WTC11 (cell line): ENCODE data around the gene S100B. TPM values are rescaled to one million over a fixed set of nuclear protein-coding genes. Genes with fewer than 3 reads are reported as not detected.

Experiments used
- ATAC-seq: fragments of 200-7000 bp; cut with Tn5 transposase; 2 replicates; pipeline ENCODE4 v1.10.0; 2021; ENCODE audit warnings: mild to moderate bottlenecking, moderate library complexity
- CTCF ChIA-PET: fragments of 300-600 bp; sonication (Branson Sonifier 250); formaldehyde crosslinking; loops from one replicate; lab custom pipeline; 2021; ENCODE audit warnings: antibody characterized with exemption; lab: Charles Lee
- POLR2A ChIA-PET: fragments of 350-600 bp; sonication (Branson Sonifier 250); formaldehyde crosslinking; loops from one replicate; lab custom pipeline; 2021; ENCODE audit warnings: antibody characterized with exemption; lab: Charles Lee
- DNase-seq: peaks from one replicate; pipeline ENCODE4 v3.0.0; 2021; ENCODE audit warnings: low spot score
- H3K27ac Mint-ChIP-seq: 2 replicates; pipeline ENCODE4 v1.8.0; 2021; ENCODE audit warnings: mixed read lengths
- H3K27me3 Mint-ChIP-seq: 2 replicates; pipeline ENCODE4 v1.8.0; 2021; ENCODE audit warnings: low read depth, mild to moderate bottlenecking, moderate library complexity, mixed read lengths
- H3K36me3 Mint-ChIP-seq: 2 replicates; pipeline ENCODE4 v1.8.0; 2021; ENCODE audit warnings: mixed read lengths
- H3K4me1 Mint-ChIP-seq: 2 replicates; pipeline ENCODE4 v1.8.0; 2022; ENCODE audit warnings: mixed read lengths
- H3K4me3 Mint-ChIP-seq: 2 replicates; pipeline ENCODE4 v1.8.0; 2021; ENCODE audit warnings: mild to moderate bottlenecking, moderate library complexity, mixed read lengths
- H3K9me3 Mint-ChIP-seq: 2 replicates; pipeline ENCODE4 v1.8.0; 2021; ENCODE audit warnings: mixed read lengths
- ARID4B ChIP-seq: sonication (generic); formaldehyde crosslinking; IDR thresholded peaks from 2 replicates; pipeline ENCODE4 v1.8.0; 2023; ENCODE audit warnings: missing genetic modification reagents, mild to moderate bottlenecking, borderline replicate concordance
- CBFB ChIP-seq: sonication (generic); formaldehyde crosslinking; IDR thresholded peaks from 2 replicates; pipeline ENCODE4 v1.8.1; 2022; ENCODE audit warnings: mild to moderate bottlenecking, low read depth, missing genetic modification reagents
- CREB1 ChIP-seq: sonication (generic); formaldehyde crosslinking; IDR thresholded peaks from 2 replicates; pipeline ENCODE4 v1.8.0; 2023; ENCODE audit warnings: mild to moderate bottlenecking, missing genetic modification reagents
- ELF4 ChIP-seq: sonication (generic); formaldehyde crosslinking; IDR thresholded peaks from 2 replicates; pipeline ENCODE4 v1.8.1; 2022; ENCODE audit warnings: low read depth, mild to moderate bottlenecking, moderate library complexity, missing genetic modification reagents
- JUN ChIP-seq: sonication (generic); formaldehyde crosslinking; IDR thresholded peaks from 2 replicates; pipeline ENCODE4 v1.8.0; 2023; ENCODE audit warnings: mild to moderate bottlenecking, missing genetic modification reagents
- NFATC4 ChIP-seq: fragments of 250-450 bp; sonication (Bioruptor Pico); IDR thresholded peaks from 2 replicates; pipeline ENCODE4 v1.9.0; 2021; ENCODE audit warnings: mild to moderate bottlenecking
- NFE2L1 ChIP-seq: sonication (generic); formaldehyde crosslinking; IDR thresholded peaks from 2 replicates; pipeline ENCODE4 v1.8.1; 2023; ENCODE audit warnings: missing genetic modification reagents
- RELA ChIP-seq: sonication (generic); formaldehyde crosslinking; IDR thresholded peaks from 2 replicates; pipeline ENCODE4 v1.8.1; 2022; ENCODE audit warnings: missing genetic modification reagents, mild to moderate bottlenecking, borderline replicate concordance
- SOX15 ChIP-seq: fragments of 250-450 bp; sonication (Bioruptor Pico); IDR thresholded peaks from 2 replicates; pipeline ENCODE4 v1.9.0; 2021; ENCODE audit warnings: mild to moderate bottlenecking
- ZNF121 ChIP-seq: sonication (generic); formaldehyde crosslinking; IDR thresholded peaks from 2 replicates; pipeline ENCODE4 v1.8.0; 2023; ENCODE audit warnings: missing genetic modification reagents
- ZNF232 ChIP-seq: sonication (generic); formaldehyde crosslinking; IDR thresholded peaks from 2 replicates; pipeline ENCODE4 v1.8.0; 2022; ENCODE audit warnings: mild to moderate bottlenecking, missing genetic modification reagents
- ZNF317 ChIP-seq: sonication (generic); formaldehyde crosslinking; IDR thresholded peaks from 2 replicates; pipeline ENCODE4 v1.8.1; 2023; ENCODE audit warnings: low read depth, mild to moderate bottlenecking, moderate library complexity, missing genetic modification reagents, borderline replicate concordance
- ZNF532 ChIP-seq: fragments of 250-450 bp; sonication (Bioruptor Pico); IDR thresholded peaks from 2 replicates; pipeline ENCODE4 v1.9.0; 2021; ENCODE audit warnings: mild to moderate bottlenecking, borderline replicate concordance
- total RNA-seq: library from RNA; stranded (reverse); gene quantifications from 3 replicates; pipeline ENCODE4 v1.2.3, GENCODE V29; 2021
- TF ChIP-seq, protein P1 (sequence below): fragments of 250-450 bp; sonication (Bioruptor Pico); IDR thresholded peaks from 2 replicates; pipeline ENCODE4 v1.9.0; 2021; ENCODE audit warnings: mild to moderate bottlenecking
- TF ChIP-seq, protein P2 (sequence below): sonication (generic); formaldehyde crosslinking; IDR thresholded peaks from 2 replicates; pipeline ENCODE4 v1.8.1; 2023; ENCODE audit warnings: mild to moderate bottlenecking, moderate library complexity, missing genetic modification reagents
- TF ChIP-seq, protein P3 (sequence below): fragments of 250-450 bp; sonication (Bioruptor Pico); IDR thresholded peaks from 2 replicates; pipeline ENCODE4 v1.9.0; 2021; ENCODE audit warnings: moderate library complexity, mild to moderate bottlenecking, inconsistent platforms, borderline replicate concordance
- TF ChIP-seq, protein P4 (sequence below): sonication (generic); formaldehyde crosslinking; IDR thresholded peaks from 2 replicates; pipeline ENCODE4 v1.8.1; 2023; ENCODE audit warnings: mild to moderate bottlenecking, missing genetic modification reagents

Gene S100B
- total RNA-seq, 1 experiment from 2014 or later = 0.46 TPM

DNA sequence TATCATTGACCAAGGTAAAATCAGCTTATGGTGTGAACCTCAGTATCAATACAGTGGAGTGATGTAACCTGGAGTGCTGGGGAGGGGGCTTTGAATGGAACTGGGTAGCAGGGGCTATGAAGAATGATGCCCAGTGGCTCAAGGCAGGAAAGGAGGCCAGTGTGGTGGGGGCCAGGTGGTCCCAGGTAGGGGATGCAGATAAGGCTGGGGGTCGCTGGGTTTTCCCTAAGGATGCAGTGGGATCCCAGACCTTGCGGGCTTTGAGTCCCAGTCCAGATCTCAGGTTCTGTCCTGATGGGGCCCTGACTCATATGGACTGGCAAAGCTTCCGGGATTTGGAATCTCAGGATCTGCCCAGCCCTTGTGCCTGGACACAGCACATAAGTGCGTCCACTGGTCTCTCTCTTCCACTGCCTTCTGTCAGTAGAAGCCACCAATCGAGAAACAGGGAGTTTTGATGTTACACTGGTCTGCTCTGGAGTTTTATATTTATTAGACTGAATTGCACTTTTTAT is 52.0 kb downstream of the S100B start (continued):
- TF ChIP-seq, protein P1, sequence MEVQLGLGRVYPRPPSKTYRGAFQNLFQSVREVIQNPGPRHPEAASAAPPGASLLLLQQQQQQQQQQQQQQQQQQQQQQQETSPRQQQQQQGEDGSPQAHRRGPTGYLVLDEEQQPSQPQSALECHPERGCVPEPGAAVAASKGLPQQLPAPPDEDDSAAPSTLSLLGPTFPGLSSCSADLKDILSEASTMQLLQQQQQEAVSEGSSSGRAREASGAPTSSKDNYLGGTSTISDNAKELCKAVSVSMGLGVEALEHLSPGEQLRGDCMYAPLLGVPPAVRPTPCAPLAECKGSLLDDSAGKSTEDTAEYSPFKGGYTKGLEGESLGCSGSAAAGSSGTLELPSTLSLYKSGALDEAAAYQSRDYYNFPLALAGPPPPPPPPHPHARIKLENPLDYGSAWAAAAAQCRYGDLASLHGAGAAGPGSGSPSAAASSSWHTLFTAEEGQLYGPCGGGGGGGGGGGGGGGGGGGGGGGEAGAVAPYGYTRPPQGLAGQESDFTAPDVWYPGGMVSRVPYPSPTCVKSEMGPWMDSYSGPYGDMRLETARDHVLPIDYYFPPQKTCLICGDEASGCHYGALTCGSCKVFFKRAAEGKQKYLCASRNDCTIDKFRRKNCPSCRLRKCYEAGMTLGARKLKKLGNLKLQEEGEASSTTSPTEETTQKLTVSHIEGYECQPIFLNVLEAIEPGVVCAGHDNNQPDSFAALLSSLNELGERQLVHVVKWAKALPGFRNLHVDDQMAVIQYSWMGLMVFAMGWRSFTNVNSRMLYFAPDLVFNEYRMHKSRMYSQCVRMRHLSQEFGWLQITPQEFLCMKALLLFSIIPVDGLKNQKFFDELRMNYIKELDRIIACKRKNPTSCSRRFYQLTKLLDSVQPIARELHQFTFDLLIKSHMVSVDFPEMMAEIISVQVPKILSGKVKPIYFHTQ (CRISPR knock-in tag) = no peak

- POLR2A ChIA-PET = no interaction called here
Observed at GRCh38 chr21:46552274-46552673, 52.6 kb downstream of the S100B start.

GRCh38 chr21:46551636-46552241 is 53.1 kb downstream of the S100B start:
- Mint-ChIP-seq H3K36me3 (peaks cover 23% of the 10 kb centered on the region), H3K27me3 (no peaks in the 10 kb centered on the region), H3K9me3 (no peaks in the 10 kb centered on the region), H3K4me3 (no peak overlapping the region), H3K27ac (no peak overlapping the region), H3K4me1 (no peaks in the 10 kb centered on the region)
- CTCF ChIA-PET = interaction anchor here (0.6 to 1.3 kb wide), 2 partner anchors 83 to 88 kb away, joined by 3 to 4 read pairs; no protein-coding TSS in a partner anchor
- POLR2A ChIA-PET = no interaction called here
- ATAC-seq = peak; percentile 46
- peak; percentile 35 for DNase-seq
- TF ChIP-seq NFATC4 (no peak), ELF4 (CRISPR knock-in tag) (no peak), JUN (no peak), ZNF317 (no peak), ARID4B (no peak), ZNF532 (no peak), CREB1 (CRISPR knock-in tag) (no peak)

More at GRCh38 chr21:46552274-46552673, 52.6 kb downstream of the S100B start:
- CTCF ChIA-PET = interaction anchor here (1.3 kb wide), 1 partner anchor 88 kb away, joined by 4 read pairs; no protein-coding TSS in a partner anchor
- H3K4me3 Mint-ChIP-seq = no peak overlapping the region
- H3K4me1 Mint-ChIP-seq = no peaks in the 10 kb centered on the region
- ATAC-seq (no peak), DNase-seq (no peak)
- H3K9me3 Mint-ChIP-seq = no peaks in the 10 kb centered on the region
- no peaks in the 10 kb centered on the region for H3K27me3 Mint-ChIP-seq
- H3K27ac Mint-ChIP-seq = no peak overlapping the region
- peaks cover 27% of the 10 kb centered on the region for H3K36me3 Mint-ChIP-seq
- TF ChIP-seq, protein P2, sequence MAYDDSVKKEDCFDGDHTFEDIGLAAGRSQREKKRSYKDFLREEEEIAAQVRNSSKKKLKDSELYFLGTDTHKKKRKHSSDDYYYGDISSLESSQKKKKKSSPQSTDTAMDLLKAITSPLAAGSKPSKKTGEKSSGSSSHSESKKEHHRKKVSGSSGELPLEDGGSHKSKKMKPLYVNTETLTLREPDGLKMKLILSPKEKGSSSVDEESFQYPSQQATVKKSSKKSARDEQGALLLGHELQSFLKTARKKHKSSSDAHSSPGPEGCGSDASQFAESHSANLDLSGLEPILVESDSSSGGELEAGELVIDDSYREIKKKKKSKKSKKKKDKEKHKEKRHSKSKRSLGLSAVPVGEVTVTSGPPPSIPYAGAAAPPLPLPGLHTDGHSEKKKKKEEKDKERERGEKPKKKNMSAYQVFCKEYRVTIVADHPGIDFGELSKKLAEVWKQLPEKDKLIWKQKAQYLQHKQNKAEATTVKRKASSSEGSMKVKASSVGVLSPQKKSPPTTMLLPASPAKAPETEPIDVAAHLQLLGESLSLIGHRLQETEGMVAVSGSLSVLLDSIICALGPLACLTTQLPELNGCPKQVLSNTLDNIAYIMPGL (CRISPR knock-in tag) = no peak
- no peak for TF ChIP-seq ZNF121 (CRISPR knock-in tag)
- TF ChIP-seq, protein P3, sequence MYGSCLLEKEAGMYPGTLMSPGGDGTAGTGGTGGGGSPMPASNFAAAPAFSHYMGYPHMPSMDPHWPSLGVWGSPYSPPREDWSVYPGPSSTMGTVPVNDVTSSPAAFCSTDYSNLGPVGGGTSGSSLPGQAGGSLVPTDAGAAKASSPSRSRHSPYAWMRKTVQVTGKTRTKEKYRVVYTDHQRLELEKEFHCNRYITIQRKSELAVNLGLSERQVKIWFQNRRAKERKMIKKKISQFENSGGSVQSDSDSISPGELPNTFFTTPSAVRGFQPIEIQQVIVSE (CRISPR knock-in tag) = no peak
- no peak for TF ChIP-seq SOX15
- no peak for TF ChIP-seq NFE2L1
- TF ChIP-seq, protein P4, sequence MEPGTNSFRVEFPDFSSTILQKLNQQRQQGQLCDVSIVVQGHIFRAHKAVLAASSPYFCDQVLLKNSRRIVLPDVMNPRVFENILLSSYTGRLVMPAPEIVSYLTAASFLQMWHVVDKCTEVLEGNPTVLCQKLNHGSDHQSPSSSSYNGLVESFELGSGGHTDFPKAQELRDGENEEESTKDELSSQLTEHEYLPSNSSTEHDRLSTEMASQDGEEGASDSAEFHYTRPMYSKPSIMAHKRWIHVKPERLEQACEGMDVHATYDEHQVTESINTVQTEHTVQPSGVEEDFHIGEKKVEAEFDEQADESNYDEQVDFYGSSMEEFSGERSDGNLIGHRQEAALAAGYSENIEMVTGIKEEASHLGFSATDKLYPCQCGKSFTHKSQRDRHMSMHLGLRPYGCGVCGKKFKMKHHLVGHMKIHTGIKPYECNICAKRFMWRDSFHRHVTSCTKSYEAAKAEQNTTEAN = no peak
- no peak for TF ChIP-seq RELA (CRISPR knock-in tag)
- TF ChIP-seq CBFB = no peak
- no peak for TF ChIP-seq ZNF232
